ENCODE measurements around the gene GRWD1. TPM values are rescaled to one million over a fixed set of nuclear protein-coding genes. Genes with fewer than 3 reads are reported as not detected.

The GRWD1 gene
- polyA plus RNA-seq, 2 of the 4 experiments (the other 2 are of a cell fraction): 48.1 to 87.0 TPM

DNA sequence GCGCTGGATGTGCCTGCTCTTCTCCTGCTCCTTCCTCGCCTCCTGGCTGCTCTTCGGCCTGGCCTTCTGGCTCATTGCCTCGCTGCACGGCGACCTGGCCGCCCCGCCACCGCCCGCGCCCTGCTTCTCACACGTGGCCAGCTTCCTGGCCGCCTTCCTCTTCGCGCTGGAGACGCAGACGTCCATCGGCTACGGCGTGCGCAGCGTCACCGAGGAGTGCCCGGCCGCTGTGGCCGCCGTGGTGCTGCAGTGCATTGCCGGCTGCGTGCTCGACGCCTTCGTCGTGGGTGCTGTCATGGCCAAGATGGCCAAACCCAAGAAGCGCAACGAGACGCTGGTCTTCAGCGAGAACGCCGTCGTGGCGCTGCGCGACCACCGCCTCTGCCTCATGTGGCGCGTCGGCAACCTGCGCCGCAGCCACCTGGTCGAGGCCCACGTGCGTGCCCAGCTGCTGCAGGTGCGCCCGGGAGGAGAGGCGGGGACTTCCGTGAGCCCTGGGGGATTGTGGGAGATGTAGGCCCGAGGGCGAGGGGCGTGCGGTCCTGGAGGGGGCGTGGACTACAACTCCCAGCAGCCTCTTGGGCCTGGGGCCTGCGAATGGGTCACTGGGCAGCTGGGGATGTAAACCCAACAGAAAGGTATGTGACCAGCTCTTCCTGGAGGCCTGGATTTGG, 16.3 kb downstream of the GRWD1 start (continued):
- TF ChIP-seq REST (IDR thresholded peaks at IDR 0.05): no peak
- no peak for TF ChIP-seq HOXB5 (CRISPR knock-in tag; IDR thresholded peaks at IDR 0.05)
- TF ChIP-seq FOSL2 (IDR thresholded peaks at IDR 0.05): no peak
- no peak for TF ChIP-seq FOSL2 (CRISPR knock-in tag; IDR thresholded peaks at IDR 0.05)
- TF ChIP-seq TP53 (CRISPR knock-in tag; IDR thresholded peaks at IDR 0.05): no peak

GRCh38 chr19:48465215-48465614, 19.4 kb downstream of the GRWD1 start:
- ChIA-PET CTCF (no interaction called here), POLR2A (no interaction called here)
- H3K9me3 ChIP-seq: no peaks in the 10 kb centered on the region
- H3K27ac ChIP-seq: no peak overlapping the region
- H3K4me3 ChIP-seq: no peak overlapping the region
- no peak overlapping the region for H3K4me2 ChIP-seq
- H3K4me1 ChIP-seq: peaks cover 20% of the 10 kb centered on the region
- FAIRE-seq: peak; percentile 39
- no peak for DNase-seq (ENCODE audit: low read depth in 1 of 2, low spot score in 1 of 2)
- TF ChIP-seq, protein P1, sequence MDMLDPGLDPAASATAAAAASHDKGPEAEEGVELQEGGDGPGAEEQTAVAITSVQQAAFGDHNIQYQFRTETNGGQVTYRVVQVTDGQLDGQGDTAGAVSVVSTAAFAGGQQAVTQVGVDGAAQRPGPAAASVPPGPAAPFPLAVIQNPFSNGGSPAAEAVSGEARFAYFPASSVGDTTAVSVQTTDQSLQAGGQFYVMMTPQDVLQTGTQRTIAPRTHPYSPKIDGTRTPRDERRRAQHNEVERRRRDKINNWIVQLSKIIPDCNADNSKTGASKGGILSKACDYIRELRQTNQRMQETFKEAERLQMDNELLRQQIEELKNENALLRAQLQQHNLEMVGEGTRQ (IDR thresholded peaks at IDR 0.05): no peak
- TF ChIP-seq CEBPB (IDR thresholded peaks at IDR 0.05): no peak
- no peak for TF ChIP-seq JUN (IDR thresholded peaks at IDR 0.05)
- no peak for ATAC-seq
- 91% methylated on average over 1 of the region's 1 CpG for WGBS (ENCODE audit: missing lambda C conversion rate)

DNA sequence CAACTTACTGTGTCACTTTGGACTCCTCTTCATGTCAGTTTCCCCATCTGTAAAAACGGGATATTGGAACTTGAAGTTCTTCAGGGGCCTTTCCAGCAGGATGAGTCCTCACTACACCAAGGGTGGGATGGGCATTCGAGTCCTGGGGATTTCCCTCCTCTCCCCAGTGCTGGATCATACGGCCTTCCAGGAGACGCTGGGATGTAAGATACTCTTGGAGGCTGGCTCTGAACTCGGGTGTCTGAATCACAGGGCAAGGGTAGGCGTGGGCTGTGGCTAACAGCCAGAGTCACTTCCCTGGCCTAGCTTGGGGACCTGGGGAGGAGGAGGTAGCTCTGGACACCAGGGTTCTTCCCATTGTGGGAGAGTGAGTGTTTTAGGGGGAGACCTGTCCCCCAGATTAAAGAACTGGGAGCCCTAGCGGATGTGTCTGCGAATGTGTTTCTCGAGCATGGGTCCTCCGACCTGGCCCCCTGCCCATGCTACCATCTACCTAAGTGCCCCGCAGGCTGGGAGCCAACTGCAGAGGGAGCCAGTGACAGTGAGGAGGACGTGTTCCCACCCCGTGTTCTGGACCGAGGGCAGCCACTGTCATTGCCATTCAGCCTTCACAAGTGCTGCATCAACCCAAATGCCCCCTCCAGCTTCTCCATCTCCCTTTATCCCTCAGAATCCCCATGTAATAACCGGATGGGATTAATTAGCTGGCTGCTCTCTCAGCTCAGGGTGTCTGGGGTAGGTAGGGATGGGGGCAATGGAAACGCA, 21.0 kb downstream of the GRWD1 start:
- ATAC-seq: no peak
- FAIRE-seq: peak; percentile 13
- Histone ChIP-seq H3K4me2 (no peak overlapping the region), H3K4me3 (no peak overlapping the region), H3K27ac (no peak overlapping the region; a peak in 1 of 6 replicates), H3K4me1 (peaks cover 24% of the 10 kb centered on the region), H3K9me3 (no peaks in the 10 kb centered on the region)
- ChIA-PET CTCF (interaction anchor here (0.7 to 2.7 kb wide), 9 partner anchors 9 to 144 kb away, joined by 3 to 13 read pairs (median 4); partner anchors contain the start of genes GRWD1 and KDELR1), POLR2A (interaction anchor here (0.6 to 1.0 kb wide), 5 partner anchors 13 to 68 kb away, joined by 3 to 5 read pairs (median 3); no protein-coding TSS in a partner anchor)
- 63% methylated on average over 16 of the region's 16 CpGs for WGBS (ENCODE audit: missing lambda C conversion rate)
- DNase-seq (ENCODE audit: low read depth in 1 of 2, low spot score in 1 of 2): no peak
- TF ChIP-seq REST (IDR thresholded peaks at IDR 0.05) (no peak), POLR2AphosphoS2 (conservative IDR thresholded peaks at IDR 0.05; ENCODE audit: low read length) (peak; percentile 69; the same call in 1 of the 2 replicates)
